K562 (cell line): ENCODE data around the gene FAM83F. TPM values are rescaled to one million over a fixed set of nuclear protein-coding genes. Genes with fewer than 3 reads are reported as not detected.

ENCODE experiments used
- ATAC-seq: fragments of 200-7000 bp; cut with Tn5 transposase; 3 replicates; pipeline ENCODE4 v1.9.1; 2020; ENCODE audit warnings: moderate library complexity
- BruUV-seq: library from RNA; stranded (reverse); fragments of 400-500 nt; replicated peaks from 2 replicates; lab custom pipeline; 2021; lab: Mats Ljungman, UMichigan
- CTCF ChIA-PET: fragments of 300-600 bp; formaldehyde crosslinking; extraction: SDS; loops from one replicate; lab custom pipeline; 2021; ENCODE audit warnings: low intra/inter-chr PET ratio; lab: Yijun Ruan, JAX
- POLR2A ChIA-PET: fragments of 300-600, 350-650 bp; sonication (Branson Sonifier 250); formaldehyde crosslinking; extraction: SDS; loops from one replicate; lab custom pipeline; 2021; ENCODE audit warnings: antibody characterized with exemption, inconsistent platforms; lab: Yijun Ruan, JAX
- DNase-seq, 4 experiments: peaks; one replicate each; pipeline versions ENCODE4 v3.0.0 to v3.0.0-alpha.2; 2011 to 2018; ENCODE audit warnings: low spot score in 3 of 4, mixed read lengths in 3 of 4; ENCODE audit errors: extremely low read depth in 1 of 4
- FAIRE-seq: peaks from 2 replicates; lab custom pipeline; 2011; peaks lifted over from hg19 to GRCh38; lab: Jason Lieb, UNC
- H2AFZ ChIP-seq: 2 replicates; pipeline ENCODE4 v1.6.0; 2011; ENCODE audit warnings: low read depth, low read length, control low read depth, inconsistent platforms
- H3K27ac ChIP-seq: fragments of 200-600 bp; 3 replicates; pipeline ENCODE4 v1.8.0; 2011; ENCODE audit warnings: low read depth, mild to moderate bottlenecking, control low read depth, inconsistent platforms, low read length, moderate library complexity, mixed read lengths; ENCODE audit errors: extremely low read depth
- H3K27me3 ChIP-seq, 2 experiments: fragments of 300-600 bp in 1 of 2; 2 replicates in 1 of 2; 3 replicates in 1 of 2; pipeline versions ENCODE4 v1.6.0 to v1.8.0; 2011; ENCODE audit warnings: inconsistent platforms in 2 of 2, low read length in 2 of 2, mild to moderate bottlenecking in 1 of 2, mixed read lengths in 1 of 2, moderate library complexity in 1 of 2; ENCODE audit not compliant: control insufficient read depth in 2 of 2, insufficient read depth in 2 of 2
- H3K36me3 ChIP-seq: fragments of 300-600 bp; 3 replicates; pipeline ENCODE4 v1.8.0; 2011; ENCODE audit warnings: mild to moderate bottlenecking, low read length, inconsistent platforms; ENCODE audit not compliant: control insufficient read depth, insufficient read depth
- H3K4me1 ChIP-seq, 2 experiments: fragments of 200-600 bp in 1 of 2; replicated peaks in 1 of 2; 2 replicates in 1 of 2; 3 replicates in 1 of 2; pipeline versions ENCODE4 v1.5.1 to v1.8.0; 2011; ENCODE audit warnings: inconsistent platforms in 2 of 2, low read length in 2 of 2, mild to moderate bottlenecking in 1 of 2, mixed read lengths in 1 of 2, moderate library complexity in 1 of 2; ENCODE audit not compliant: control insufficient read depth in 2 of 2, insufficient read depth in 2 of 2
- H3K4me2 ChIP-seq: 2 replicates; pipeline ENCODE4 v1.6.1; 2011; ENCODE audit warnings: low read length, control low read depth, inconsistent platforms, mixed read lengths; ENCODE audit not compliant: insufficient read depth
- H3K4me3 ChIP-seq: fragments of 200-600 bp; sonication (generic), shearing (Covaris generic); 2 replicates; pipeline ENCODE4 v1.5.1; 2016; ENCODE audit warnings: control low read depth, inconsistent platforms
- H3K79me2 ChIP-seq: fragments of 200-600 bp; 3 replicates; pipeline ENCODE4 v1.8.0; 2011; ENCODE audit warnings: low read length, inconsistent platforms; ENCODE audit not compliant: control insufficient read depth, insufficient read depth
- H3K9ac ChIP-seq, 2 experiments: 2 replicates each; pipeline versions ENCODE4 v1.6.0 to v1.6.1; 2011; ENCODE audit warnings: low read depth in 2 of 2, low read length in 2 of 2, control low read depth in 1 of 2, inconsistent platforms in 1 of 2, mild to moderate bottlenecking in 1 of 2, mixed read lengths in 1 of 2; ENCODE audit not compliant: insufficient read depth in 1 of 2
- H3K9me1 ChIP-seq: one replicate; pipeline ENCODE4 v1.6.0; 2011; ENCODE audit warnings: inconsistent platforms, mild to moderate bottlenecking, low read length, moderate library complexity; ENCODE audit not compliant: control insufficient read depth, insufficient read depth
- H3K9me3 ChIP-seq: replicated peaks from 2 replicates; pipeline ENCODE4 v1.5.1; 2011; ENCODE audit warnings: low read depth, low read length, inconsistent platforms; ENCODE audit not compliant: control insufficient read depth, insufficient read depth
- H4K20me1 ChIP-seq: replicated peaks from 2 replicates; pipeline ENCODE4 v1.6.1; 2011; ENCODE audit warnings: low read length, inconsistent platforms, mixed read lengths; ENCODE audit not compliant: control insufficient read depth, insufficient read depth
- BDP1 ChIP-seq: IDR thresholded peaks from 3 replicates; pipeline ENCODE4 v1.6.1; 2011; ENCODE audit not compliant: insufficient read length, insufficient read depth
- CHD2 ChIP-seq: IDR thresholded peaks from 2 replicates; pipeline ENCODE4 v1.6.1; 2011; ENCODE audit warnings: low read depth, low read length
- EWSR1 ChIP-seq: fragments of 450-650 bp; IDR thresholded peaks from 2 replicates; pipeline ENCODE4 v1.6.1; 2018; ENCODE audit warnings: borderline replicate concordance, mild to moderate bottlenecking, low read depth, moderate library complexity; ENCODE audit not compliant: partially characterized antibody
- LCOR ChIP-seq: sonication (generic); formaldehyde crosslinking; IDR thresholded peaks from 2 replicates; pipeline ENCODE4 v1.8.0; 2022; ENCODE audit warnings: mild to moderate bottlenecking, missing genetic modification reagents
- NFYB ChIP-seq: IDR thresholded peaks from 2 replicates; pipeline ENCODE4 v1.6.1; 2011; ENCODE audit warnings: mild to moderate bottlenecking, moderate library complexity; ENCODE audit not compliant: insufficient read length; ENCODE audit errors: extremely low read depth
- NR3C1 ChIP-seq: sonication (generic); formaldehyde crosslinking; IDR thresholded peaks from 2 replicates; pipeline ENCODE4 v1.8.1; 2022; ENCODE audit warnings: missing genetic modification reagents
- XRCC5 ChIP-seq: fragments of 200-400 bp; formaldehyde crosslinking; IDR thresholded peaks from 2 replicates; pipeline ENCODE4 v1.6.1; 2017; ENCODE audit warnings: low read depth, mild to moderate bottlenecking, low read length
- ZBTB1 ChIP-seq: sonication (generic); formaldehyde crosslinking; IDR thresholded peaks from 2 replicates; pipeline ENCODE4 v1.8.1; 2023; ENCODE audit warnings: missing genetic modification reagents, low read depth, mild to moderate bottlenecking, borderline replicate concordance
- ZNF143 ChIP-seq: sonication (generic); formaldehyde crosslinking; IDR thresholded peaks from 2 replicates; pipeline ENCODE4 v1.9.0; 2022; ENCODE audit warnings: mild to moderate bottlenecking, missing genetic modification reagents
- ZNF778 ChIP-seq: fragments of 450-650 bp; formaldehyde crosslinking; IDR thresholded peaks from 2 replicates; pipeline ENCODE4 v1.4.0; 2020; ENCODE audit warnings: mild to moderate bottlenecking, moderate library complexity
- WGBS: fragments of 100-300 bp; shearing (Covaris generic); methylation state at CpG from one replicate; pipeline ENCODE4 v1.1.6; 2016; ENCODE audit warnings: low coverage, mixed read lengths; ENCODE audit not compliant: insufficient coverage; ENCODE audit errors: missing lambda C conversion rate; 5-methylcytosine and 5-hydroxymethylcytosine counted together
- in situ Hi-C: fragments of 300-500 bp; cut with MboI; formaldehyde crosslinking; loops from 4 replicates; pipeline ENCODE4 v1.15.0; 2018; ENCODE audit warnings: inconsistent platforms, mixed read lengths
- intact Hi-C: fragments of 100-400 bp; cut with micrococcal nuclease; formaldehyde crosslinking; loops from 2 replicates; pipeline ENCODE4 v1.14.2; 2022
- polyA plus RNA-seq, 8 experiments: library from polyadenylated mRNA; depleted of rRNA in 4 of 8; stranded (reverse) in 5 of 8; unstranded in 3 of 8; fragments of >200 nt; fragmentation: Nextera tagmentation in 2 of 8; fragmentation: Illumina TruSeq in 1 of 8; extraction: Ambion mirVana in 2 of 8; extraction: Trizol in 1 of 8; gene quantifications; 2 replicates each; pipeline versions ENCODE4 v1.2.1 to v1.2.3, GENCODE V29; 2011 to 2014; ENCODE audit warnings: inconsistent platforms in 1 of 8, missing spikeins in 1 of 8
- total RNA-seq, 7 experiments: library from RNA; depleted of rRNA in 6 of 7; stranded (reverse); fragments of >200 nt in 6 of 7; fragmentation: Illumina TruSeq in 2 of 7; extraction: Trizol in 2 of 7; gene quantifications; 2 replicates each; pipeline versions ENCODE4 v1.2.1 to v1.2.3, GENCODE V29; 2011 to 2021; ENCODE audit warnings: low replicate concordance in 1 of 7
- TF ChIP-seq, protein P1 (sequence below): fragments of 250-450 bp; sonication (Bioruptor Pico); IDR thresholded peaks from 2 replicates; pipeline ENCODE4 v1.6.1; 2021; ENCODE audit warnings: mild to moderate bottlenecking
- TF ChIP-seq, protein P2 (sequence below): fragments of 250-450 bp; sonication (Bioruptor Pico); IDR thresholded peaks from 2 replicates; pipeline ENCODE4 v1.4.0; 2020

FAM83F gene
- total and polyA plus RNA-seq, 9 of the 15 experiments (the other 6 are each of a cell fraction or from before 2014, with no cell fraction given): under 0.01 to 0.13 (median 0.04) TPM; not detected in 1

- Histone ChIP-seq H3K79me2 (no peaks in the 10 kb centered on the region), H3K27me3 (no peaks in the 10 kb centered on the region), H3K27ac (no peak overlapping the region), H3K36me3 (no peaks in the 10 kb centered on the region), H3K9me3 (no peaks in the 10 kb centered on the region), H3K4me2 (no peak overlapping the region), H3K9ac (no peak overlapping the region), H4K20me1 (no peaks in the 10 kb centered on the region), H3K4me1 (peaks cover 0 to 24% of the 10 kb centered on the region in 2 experiments; a peak in 4 of 5 replicates), H3K4me3 (no peak overlapping the region), H2AFZ (no peak overlapping the region), H3K9me1 (peaks cover 6% of the 10 kb centered on the region)
- in situ Hi-C loops (loop anchor here (10.0 kb wide), 1 partner anchor 871 kb away; no protein-coding TSS in a partner anchor), intact Hi-C loops (loop anchor here (5.0 kb wide), 1 partner anchor 504 kb away; the partner anchor contains the start of gene RPS19BP1)
- DNase-seq (no peak), ATAC-seq (no peak), FAIRE-seq (no peak)
- 55% methylated on average over 6 of the region's 6 CpGs for WGBS
- BruUV-seq: no TSS peak
- ChIA-PET CTCF (no interaction called here), POLR2A (interaction anchor here (1.0 to 1.6 kb wide), 2 partner anchors 493 to 513 kb away, joined by 3 to 5 read pairs; no protein-coding TSS in a partner anchor)
- TF ChIP-seq LCOR (CRISPR knock-in tag) (no peak), NFYB (no peak), BDP1 (no peak), EWSR1 (no peak), NR3C1 (no peak), ZNF143 (no peak), CHD2 (no peak), ZBTB1 (CRISPR knock-in tag) (no peak), ZNF778 (CRISPR knock-in tag) (no peak), XRCC5 (no peak)
- TF ChIP-seq, protein P1, sequence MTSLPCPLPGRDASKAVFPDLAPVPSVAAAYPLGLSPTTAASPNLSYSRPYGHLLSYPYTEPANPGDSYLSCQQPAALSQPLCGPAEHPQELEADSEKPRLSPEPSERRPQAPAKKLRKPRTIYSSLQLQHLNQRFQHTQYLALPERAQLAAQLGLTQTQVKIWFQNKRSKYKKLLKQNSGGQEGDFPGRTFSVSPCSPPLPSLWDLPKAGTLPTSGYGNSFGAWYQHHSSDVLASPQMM (CRISPR knock-in tag): no peak
- TF ChIP-seq, protein P2, sequence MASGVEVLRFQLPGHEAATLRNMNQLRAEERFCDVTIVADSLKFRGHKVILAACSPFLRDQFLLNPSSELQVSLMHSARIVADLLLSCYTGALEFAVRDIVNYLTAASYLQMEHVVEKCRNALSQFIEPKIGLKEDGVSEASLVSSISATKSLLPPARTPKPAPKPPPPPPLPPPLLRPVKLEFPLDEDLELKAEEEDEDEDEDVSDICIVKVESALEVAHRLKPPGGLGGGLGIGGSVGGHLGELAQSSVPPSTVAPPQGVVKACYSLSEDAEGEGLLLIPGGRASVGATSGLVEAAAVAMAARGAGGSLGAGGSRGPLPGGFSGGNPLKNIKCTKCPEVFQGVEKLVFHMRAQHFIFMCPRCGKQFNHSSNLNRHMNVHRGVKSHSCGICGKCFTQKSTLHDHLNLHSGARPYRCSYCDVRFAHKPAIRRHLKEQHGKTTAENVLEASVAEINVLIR (CRISPR knock-in tag): no peak
These were observed 41.4 kb downstream of the FAM83F start for GRCh38 chr22:40036126-40036525.
